Hepatocyte (in vitro differentiated cells): ENCODE results near the gene JCHAIN. TPM values are rescaled to one million over a fixed set of nuclear protein-coding genes. Genes with fewer than 3 reads are reported as not detected.

ENCODE experiments used
- DNase-seq: peaks from one replicate; pipeline ENCODE4 v3.0.0-alpha.2; 2016; ENCODE audit warnings: low spot score
- H2AFZ ChIP-seq: fragments of 200-600 bp; sonication (generic); 2 replicates; pipeline ENCODE4 v1.6.0; 2016; ENCODE audit warnings: antibody characterized with exemption, mild to moderate bottlenecking
- H3K27ac ChIP-seq: fragments of 200-600 bp; sonication (generic); 2 replicates; pipeline ENCODE4 v1.5.1; 2016; ENCODE audit warnings: mild to moderate bottlenecking
- H3K27me3 ChIP-seq: fragments of 200-600 bp; sonication (generic); 2 replicates; pipeline ENCODE4 v1.6.1; 2016
- H3K36me3 ChIP-seq: fragments of 200-600 bp; sonication (generic); replicated peaks from 2 replicates; pipeline ENCODE4 v1.5.1; 2016; ENCODE audit warnings: low read depth; ENCODE audit not compliant: insufficient read depth
- H3K4me1 ChIP-seq: fragments of 200-600 bp; sonication (generic); 2 replicates; pipeline ENCODE4 v1.5.1; 2016; ENCODE audit warnings: mild to moderate bottlenecking, moderate library complexity; ENCODE audit not compliant: insufficient read depth
- H3K4me2 ChIP-seq: fragments of 200-600 bp; sonication (generic); 2 replicates; pipeline ENCODE4 v1.6.0; 2016
- H3K4me3 ChIP-seq: fragments of 200-600 bp; sonication (generic); 2 replicates; pipeline ENCODE4 v1.5.1; 2016; ENCODE audit warnings: mild to moderate bottlenecking
- H3K79me2 ChIP-seq: fragments of 200-600 bp; sonication (generic); 2 replicates; pipeline ENCODE4 v1.6.0; 2017; ENCODE audit warnings: mild to moderate bottlenecking
- H3K9me2 ChIP-seq: fragments of 200-600 bp; sonication (generic); replicated peaks from 2 replicates; pipeline ENCODE4 v1.6.0; 2017; ENCODE audit warnings: mild to moderate bottlenecking; ENCODE audit not compliant: insufficient read depth
- H3K9me3 ChIP-seq: fragments of 200-600 bp; sonication (generic); 2 replicates; pipeline ENCODE4 v1.5.1; 2016; ENCODE audit warnings: low read depth, mild to moderate bottlenecking
- H4K20me1 ChIP-seq: fragments of 200-600 bp; sonication (generic); 2 replicates; pipeline ENCODE4 v1.6.0; 2016; ENCODE audit warnings: mild to moderate bottlenecking; ENCODE audit not compliant: insufficient read depth, poor library complexity, severe bottlenecking
- CTCF ChIP-seq: fragments of 200-600 bp; sonication (generic); IDR thresholded peaks from 2 replicates; pipeline ENCODE4 v1.5.1; 2016; ENCODE audit warnings: antibody characterized with exemption, mild to moderate bottlenecking; ENCODE audit not compliant: poor library complexity
- EZH2 ChIP-seq: fragments of 200-600 bp; sonication (generic); IDR thresholded peaks from 2 replicates; pipeline ENCODE4 v1.6.1; 2016; ENCODE audit warnings: antibody characterized with exemption, mild to moderate bottlenecking, borderline replicate concordance
- EZH2phosphoT487 ChIP-seq: fragments of 200-600 bp; sonication (generic); IDR thresholded peaks from one replicate; pipeline ENCODE4 v1.6.1; 2018; ENCODE audit warnings: antibody characterized with exemption, mild to moderate bottlenecking, low read depth, moderate library complexity; ENCODE audit not compliant: unreplicated experiment, severe bottlenecking
- WGBS: methylation state at CpG from one replicate; pipeline ENCODE4 v1.1.6; 2016; ENCODE audit warnings: low lambda C conversion rate; ENCODE audit errors: missing lambda C conversion rate; 5-methylcytosine and 5-hydroxymethylcytosine counted together
- polyA plus RNA-seq: library from polyadenylated mRNA; unstranded; fragments of >200 nt; fragmentation: Nextera tagmentation; extraction: Ambion mirVana; gene quantifications from 2 replicates; pipeline ENCODE4 v1.2.1, GENCODE V29; 2016
- total RNA-seq: library from RNA; depleted of rRNA; stranded (reverse); fragments of >200 nt; gene quantifications from 2 replicates; pipeline ENCODE4 v1.2.3, GENCODE V29; 2014

JCHAIN gene
- total and polyA plus RNA-seq, 2 experiments from 2014 or later = not detected

DNA sequence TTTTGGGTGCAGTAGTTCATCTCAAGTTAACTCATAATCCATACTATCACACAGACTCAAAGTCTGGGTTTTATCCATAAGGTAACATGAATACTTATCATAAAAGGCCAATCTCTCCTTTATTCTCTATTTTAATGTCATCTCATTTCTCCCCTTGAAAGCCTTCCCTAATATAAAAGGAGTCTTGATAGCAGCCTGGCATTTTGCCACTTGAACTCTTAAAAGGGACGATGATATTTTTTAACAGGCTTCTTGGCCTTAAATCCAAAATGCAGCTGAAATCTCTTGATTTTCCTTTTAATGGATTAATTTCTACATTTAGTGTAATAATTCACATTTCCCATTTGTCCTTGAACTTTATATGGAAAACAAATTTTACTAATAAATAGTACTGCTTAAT, 8.4 kb upstream of the JCHAIN start:
- H3K36me3 ChIP-seq = no peaks in the 10 kb centered on the region
- WGBS = 92% methylated on average over 1 of the region's 1 CpG
- no peak overlapping the region for H2AFZ ChIP-seq
- H3K27ac ChIP-seq = no peak overlapping the region
- H3K79me2 ChIP-seq = no peaks in the 10 kb centered on the region
- H3K9me3 ChIP-seq = no peaks in the 10 kb centered on the region
- H3K9me2 ChIP-seq = no peaks in the 10 kb centered on the region
- H4K20me1 ChIP-seq = no peaks in the 10 kb centered on the region
- H3K4me2 ChIP-seq = no peak overlapping the region
- H3K4me3 ChIP-seq = no peak overlapping the region
- no peak for DNase-seq
- TF ChIP-seq EZH2phosphoT487 (no peak), EZH2 (no peak), CTCF (no peak)
- H3K4me1 ChIP-seq = no peaks in the 10 kb centered on the region
- no peaks in the 10 kb centered on the region for H3K27me3 ChIP-seq

DNA sequence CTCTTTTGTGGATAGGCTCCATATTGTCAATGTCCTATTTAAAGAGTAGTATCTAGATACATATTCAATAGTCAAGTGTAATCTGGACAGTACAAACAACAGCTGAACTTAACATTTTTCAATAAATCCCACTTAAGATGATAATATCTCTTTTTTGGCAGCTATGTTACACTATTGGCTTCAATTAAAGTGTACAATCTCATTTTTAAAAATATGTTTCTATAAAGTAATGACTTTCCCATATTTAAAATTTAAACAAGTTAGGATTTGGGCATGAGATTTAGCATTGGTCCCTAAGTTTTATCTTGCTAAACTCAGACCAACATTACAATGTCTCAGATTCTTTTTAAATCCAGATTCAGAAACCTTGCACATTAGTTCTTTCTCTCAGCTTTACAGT, 7.9 kb upstream of the JCHAIN start:
- no peak for DNase-seq
- Histone ChIP-seq H4K20me1 (no peaks in the 10 kb centered on the region), H2AFZ (no peak overlapping the region), H3K9me3 (no peaks in the 10 kb centered on the region), H3K36me3 (no peaks in the 10 kb centered on the region), H3K4me1 (no peaks in the 10 kb centered on the region), H3K9me2 (no peaks in the 10 kb centered on the region), H3K27me3 (no peaks in the 10 kb centered on the region), H3K4me3 (no peak overlapping the region), H3K79me2 (no peaks in the 10 kb centered on the region), H3K4me2 (no peak overlapping the region), H3K27ac (no peak overlapping the region)
- TF ChIP-seq EZH2 (no peak), CTCF (no peak), EZH2phosphoT487 (no peak)

DNA sequence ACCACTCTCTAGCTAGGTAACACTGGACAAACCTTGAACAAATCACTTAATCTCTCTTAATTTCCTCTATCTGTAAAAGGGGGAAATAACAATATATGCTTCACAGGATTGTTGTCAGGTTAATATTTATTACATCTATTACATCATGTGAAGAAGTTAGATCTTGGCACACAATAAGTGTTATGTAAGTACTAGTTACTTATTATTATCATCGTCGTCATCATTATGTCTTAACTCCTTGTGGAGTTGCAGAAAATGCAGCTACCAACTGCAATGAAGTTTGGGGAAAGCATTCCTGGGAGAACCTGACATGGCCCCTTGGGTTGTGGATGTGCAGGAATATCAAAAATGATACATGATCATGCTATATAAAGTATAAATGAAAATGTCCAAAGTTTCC, 4.8 kb upstream of the JCHAIN start:
- no peaks in the 10 kb centered on the region for H4K20me1 ChIP-seq
- H3K36me3 ChIP-seq = no peaks in the 10 kb centered on the region
- no peak for TF ChIP-seq EZH2phosphoT487
- TF ChIP-seq CTCF = no peak
- TF ChIP-seq EZH2 = no peak
- H3K4me1 ChIP-seq = no peaks in the 10 kb centered on the region
- 93% methylated on average over 2 of the region's 2 CpGs for WGBS
- H3K79me2 ChIP-seq = no peaks in the 10 kb centered on the region
- no peak for DNase-seq
- no peaks in the 10 kb centered on the region for H3K9me2 ChIP-seq
- H3K27ac ChIP-seq = no peak overlapping the region
- no peak overlapping the region for H3K4me3 ChIP-seq
- no peak overlapping the region for H2AFZ ChIP-seq
- H3K4me2 ChIP-seq = no peak overlapping the region
- no peaks in the 10 kb centered on the region for H3K9me3 ChIP-seq
- H3K27me3 ChIP-seq = no peaks in the 10 kb centered on the region

- no peaks in the 10 kb centered on the region for H3K36me3 ChIP-seq
- no peak overlapping the region for H3K27ac ChIP-seq
- no peaks in the 10 kb centered on the region for H4K20me1 ChIP-seq
- no peak for DNase-seq
- H3K4me3 ChIP-seq = no peak overlapping the region
- no peaks in the 10 kb centered on the region for H3K79me2 ChIP-seq
- TF ChIP-seq EZH2phosphoT487 = no peak
- TF ChIP-seq CTCF = no peak
- TF ChIP-seq EZH2 = no peak
- H3K9me3 ChIP-seq = no peaks in the 10 kb centered on the region
- WGBS = 85% methylated on average over 5 of the region's 5 CpGs
- H3K4me2 ChIP-seq = no peak overlapping the region
- H3K27me3 ChIP-seq = no peaks in the 10 kb centered on the region
- H3K4me1 ChIP-seq = no peaks in the 10 kb centered on the region
- no peaks in the 10 kb centered on the region for H3K9me2 ChIP-seq
- H2AFZ ChIP-seq = no peak overlapping the region
Measured at GRCh38 chr4:70670332-70671014, 4.2 kb upstream of the JCHAIN start.
